Stimulated activated CD4-positive, alpha-beta T cell treated with anti-CD3 and anti-CD28 coated beads, TNF-alpha, amount 100 ng/mL, for 48 hours (primary cell): Measurements from ENCODE around the gene SVBP.
"Not testable (repeated sequence)": the region's sequence is repeated elsewhere in the genome, so short reads cannot be mapped to it uniquely, and the experiment has no call there.

Source experiments
- DNase-seq, 3 donors: peaks; one replicate each; pipeline ENCODE4 v3.0.0-alpha.2; 2020; ENCODE audit warnings: low read depth in 3 of 3

The SVBP gene

DNA sequence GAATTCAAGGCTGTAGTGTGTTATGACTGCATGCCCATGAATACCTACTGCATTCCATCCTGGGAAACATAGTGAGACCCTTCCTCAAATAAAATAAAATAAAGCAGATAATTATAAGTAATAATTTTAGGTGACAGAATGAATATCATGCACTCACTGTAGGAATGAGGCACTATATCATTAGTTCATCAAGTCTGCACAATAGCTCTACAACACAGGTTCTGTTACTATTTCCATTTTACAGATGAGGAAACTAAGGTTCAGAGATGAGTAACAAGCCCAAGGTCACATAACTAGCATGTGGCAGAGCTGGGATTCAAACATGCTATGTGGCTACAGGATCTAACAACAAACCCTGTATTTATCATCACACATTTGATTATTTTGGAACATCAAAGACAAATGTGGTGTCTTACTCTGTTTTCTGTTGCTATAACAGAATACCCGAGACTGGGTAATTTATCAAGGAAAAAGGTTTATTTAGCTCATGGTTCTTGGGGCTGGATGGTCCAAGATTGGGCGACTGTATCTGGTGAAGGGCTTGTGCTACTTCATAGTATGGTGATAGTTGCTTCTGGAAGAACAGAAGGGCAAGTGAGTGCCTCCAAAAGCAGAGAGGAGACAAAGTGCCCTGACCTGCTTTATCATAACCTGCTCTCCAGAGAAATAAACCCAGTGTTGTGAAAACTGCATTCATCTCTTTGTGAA, 24.4 kb upstream of the SVBP start:
- no peak for DNase-seq

DNA sequence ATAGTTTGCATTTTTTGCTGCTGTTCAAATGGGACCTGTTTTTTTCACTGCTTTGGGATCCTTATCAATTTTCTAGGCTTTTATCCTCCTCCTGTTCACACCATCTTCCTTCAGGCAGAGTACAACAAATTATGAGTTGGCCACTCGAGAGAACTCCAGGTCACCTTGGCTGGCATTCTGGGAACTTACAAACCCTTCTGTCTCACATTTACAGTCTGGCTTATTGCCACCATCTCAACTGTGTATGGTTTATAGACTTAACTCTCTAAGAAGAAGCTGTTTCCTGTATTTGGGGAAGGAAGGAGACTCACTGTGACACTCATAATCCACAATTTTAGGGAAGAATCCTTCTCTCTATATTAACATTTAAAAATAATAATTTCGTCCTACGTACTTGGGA, 23.8 kb upstream of the SVBP start:
- DNase-seq, result no peak

GRCh38 chr1:42838482-42839190, 21.4 kb upstream of the SVBP start:
- DNase-seq, result no peak

DNA sequence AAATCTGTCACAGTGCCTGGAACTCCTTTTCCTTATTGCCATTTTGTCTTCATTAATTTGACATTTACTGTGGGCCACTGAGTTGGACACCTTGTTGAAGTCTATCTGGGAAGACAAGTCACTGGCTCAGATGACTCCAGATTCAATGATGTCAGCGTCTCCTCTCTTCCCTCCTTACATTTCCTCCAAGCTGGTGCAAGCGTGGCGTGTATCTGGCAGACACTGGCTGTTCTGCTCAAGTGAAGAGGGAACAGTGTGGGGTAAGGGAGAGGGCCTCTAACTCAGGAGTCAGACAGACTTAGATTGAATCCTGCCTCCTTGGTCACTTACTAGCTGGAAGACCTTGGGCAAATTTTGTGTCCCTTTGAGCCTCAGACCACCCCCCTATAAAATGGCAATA, 20.5 kb upstream of the SVBP start:
- DNase-seq, result no peak

DNA sequence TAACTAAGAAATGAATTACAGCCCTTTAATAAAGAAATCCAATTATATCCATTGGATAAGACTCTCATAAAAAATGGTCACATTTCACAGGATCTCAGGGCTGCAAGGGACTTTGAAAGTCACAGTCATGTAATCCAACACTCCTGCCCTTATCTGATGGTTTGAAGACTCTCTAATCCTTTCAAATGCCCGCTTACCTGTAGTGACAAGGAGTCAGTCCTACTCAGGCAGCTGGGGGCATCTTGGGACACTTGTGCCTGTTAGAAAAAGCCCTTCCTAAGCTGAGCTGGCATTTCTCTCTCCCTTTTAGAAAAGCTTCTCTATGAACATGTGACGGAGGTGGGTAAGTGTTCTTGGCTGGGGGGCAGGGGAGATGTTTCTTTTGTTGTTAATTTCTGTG, 18.2 kb upstream of the SVBP start:
- no peak for DNase-seq

DNA sequence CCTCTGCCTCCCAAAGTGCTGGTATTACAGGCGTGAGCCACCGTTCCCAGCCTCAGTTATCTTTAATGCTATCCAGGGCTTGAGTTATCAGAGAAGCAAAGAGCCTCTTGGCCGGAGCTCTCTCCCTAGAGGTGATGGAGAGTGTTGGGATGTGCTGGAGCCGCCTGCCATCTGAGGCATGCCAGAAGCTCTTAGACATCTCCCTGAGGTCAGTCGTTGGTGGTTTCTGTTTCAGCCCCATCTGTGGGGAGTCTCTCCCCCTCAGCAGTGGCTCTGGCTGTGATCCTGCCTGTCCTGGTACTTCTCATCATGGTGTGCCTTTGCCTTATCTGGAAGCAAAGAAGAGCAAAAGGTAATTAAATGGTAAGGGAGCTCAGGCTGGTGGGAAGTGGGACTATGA, 17.6 kb upstream of the SVBP start:
- DNase-seq, result no peak

DNA sequence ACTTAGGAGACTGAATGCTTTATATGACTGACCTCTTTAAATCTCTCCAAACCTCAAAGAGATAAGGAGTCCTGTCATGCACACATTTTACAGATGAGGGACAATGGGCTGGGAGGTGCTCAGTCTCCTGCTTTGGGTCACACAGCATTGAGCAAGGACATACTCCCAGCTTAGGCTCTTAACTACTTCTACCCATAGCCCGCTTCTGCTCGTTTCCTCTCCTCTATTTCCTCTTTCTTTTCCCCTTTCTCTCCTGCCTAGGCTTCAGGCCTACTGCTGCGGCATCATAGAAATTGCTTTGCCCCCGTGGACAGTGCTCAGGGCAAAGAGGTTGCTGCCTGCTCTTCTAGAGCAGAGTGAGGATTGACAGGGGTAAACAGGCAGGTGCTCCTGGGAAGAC, 16.8 kb upstream of the SVBP start:
- DNase-seq, result no peak

GRCh38 chr1:42832641-42833240, 15.5 kb upstream of the SVBP start:
- no peak for DNase-seq

GRCh38 chr1:42831273-42831672, 14.1 kb upstream of the SVBP start:
- no peak for DNase-seq

DNA sequence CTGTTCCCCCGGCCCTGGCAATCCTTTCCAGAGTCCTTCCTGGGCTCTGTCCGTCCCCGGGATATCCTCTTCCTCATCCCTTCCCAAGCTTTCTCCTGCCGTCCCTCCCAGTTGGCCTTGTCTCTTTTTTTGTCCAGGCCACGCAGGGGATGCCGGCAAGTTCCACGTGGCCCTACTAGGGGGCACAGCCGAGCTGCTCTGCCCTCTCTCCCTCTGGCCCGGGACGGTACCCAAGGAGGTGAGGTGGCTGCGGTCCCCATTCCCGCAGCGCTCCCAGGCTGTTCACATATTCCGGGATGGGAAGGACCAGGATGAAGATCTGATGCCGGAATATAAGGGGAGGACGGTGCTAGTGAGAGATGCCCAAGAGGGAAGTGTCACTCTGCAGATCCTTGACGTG, 13.4 kb upstream of the SVBP start:
- DNase-seq, result no peak

- no peak for DNase-seq
These were observed 8.0 kb upstream of the SVBP start for GRCh38 chr1:42825036-42825851.

- no peak for DNase-seq
These were observed 7.4 kb upstream of the SVBP start for GRCh38 chr1:42824481-42825035.

GRCh38 chr1:42822800-42823392, 5.7 kb upstream of the SVBP start:
- no peak for DNase-seq

- no peak for DNase-seq
These were observed 4.5 kb upstream of the SVBP start for GRCh38 chr1:42821690-42822089.

- DNase-seq, result no peak
These were observed 3.6 kb upstream of the SVBP start for GRCh38 chr1:42820813-42821212.

DNA sequence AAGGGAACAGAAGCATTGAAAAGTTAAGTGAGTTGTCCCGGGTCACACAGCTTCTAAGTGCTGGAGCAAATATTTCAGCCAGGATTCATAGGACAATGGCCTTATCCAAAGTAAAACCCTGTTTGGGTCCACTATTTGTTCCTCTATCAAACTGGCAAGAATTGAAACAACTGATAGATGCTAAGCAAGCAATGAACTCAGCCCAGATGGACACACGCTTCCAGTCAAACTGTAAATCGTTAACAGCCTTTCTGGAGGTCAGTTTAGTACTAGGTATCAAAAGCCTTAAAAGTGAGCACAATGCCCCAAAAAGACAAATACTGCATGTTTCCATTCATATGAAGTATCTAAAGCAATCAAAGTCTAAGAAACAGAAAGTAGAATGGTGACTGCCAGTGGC, 779 bp upstream of the SVBP start:
- no peak for DNase-seq

- no peak for DNase-seq
These were observed 207 bp upstream of the SVBP start for GRCh38 chr1:42817440-42817767.

GRCh38 chr1:42815941-42816584, 1.1 kb downstream of the SVBP start:
- no peak for DNase-seq

GRCh38 chr1:42814815-42815214, 2.4 kb downstream of the SVBP start:
- not testable (repeated sequence) for DNase-seq

- no peak for DNase-seq
These were observed 10.0 kb downstream of the SVBP start for GRCh38 chr1:42807056-42807668.

DNA sequence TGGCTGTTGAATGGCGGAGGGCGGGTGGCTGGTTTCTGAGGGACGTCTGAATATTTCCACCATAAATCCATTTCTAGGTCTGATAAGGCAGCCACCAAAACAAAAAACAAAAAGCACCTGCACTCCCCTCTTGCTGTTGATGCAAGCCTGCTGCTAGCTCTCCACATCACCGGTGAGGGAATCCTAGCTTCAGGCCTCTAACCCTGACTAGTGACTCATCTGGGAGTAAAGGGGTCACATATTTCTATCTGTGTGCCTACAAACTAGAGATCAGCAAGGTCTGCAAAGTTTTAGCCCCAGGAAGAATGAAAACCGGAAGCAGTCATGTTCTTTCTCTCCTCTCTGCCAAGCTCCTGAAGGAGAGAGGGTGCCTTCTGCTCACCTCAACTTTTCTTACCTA, 10.6 kb downstream of the SVBP start:
- DNase-seq, result no peak
